HG03565 (cell line): ENCODE results near the gene CMTM7.
"Not testable (repeated sequence)": the region's sequence is repeated elsewhere in the genome, so short reads cannot be mapped to it uniquely, and the experiment has no call there.

Source experiments
- ATAC-seq: cut with Tn5 transposase; IDR thresholded peaks from one replicate; pipeline ENCODE4 v1.9.1; 2021; ENCODE audit warnings: mild to moderate bottlenecking, moderate library complexity; ENCODE audit not compliant: unreplicated experiment

The CMTM7 gene

DNA sequence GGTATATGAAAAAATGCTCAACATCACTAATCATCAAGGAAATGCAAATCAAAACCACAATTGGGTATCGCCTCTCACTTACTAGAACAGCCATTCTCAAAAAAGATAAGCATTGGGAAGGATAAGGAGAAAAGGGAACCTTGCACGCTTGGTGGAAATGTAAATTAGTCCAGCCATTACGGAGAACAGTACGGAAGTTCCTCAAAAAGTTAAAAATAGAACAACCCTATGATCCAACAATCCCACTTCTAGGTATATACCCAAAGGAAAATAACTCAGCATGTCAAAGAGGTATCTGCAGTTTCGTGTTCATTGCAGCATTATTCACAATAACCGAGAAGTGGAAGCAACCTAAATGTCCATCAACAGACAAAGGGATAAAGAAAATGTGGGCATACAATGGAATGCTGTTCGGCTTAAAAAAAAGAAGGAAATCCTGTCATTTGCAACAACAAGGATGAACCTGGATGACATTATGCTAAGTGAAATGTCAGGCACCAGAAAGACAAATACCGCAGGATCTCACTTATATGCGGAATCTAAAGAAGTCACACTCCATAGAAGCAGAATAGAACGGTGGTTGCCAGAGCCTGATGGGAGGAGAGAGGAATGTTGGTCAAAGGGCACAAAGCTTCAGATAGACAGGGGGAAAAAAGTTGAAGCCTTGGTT is 11.7 kb upstream of the CMTM7 start:
- no peak for ATAC-seq

DNA sequence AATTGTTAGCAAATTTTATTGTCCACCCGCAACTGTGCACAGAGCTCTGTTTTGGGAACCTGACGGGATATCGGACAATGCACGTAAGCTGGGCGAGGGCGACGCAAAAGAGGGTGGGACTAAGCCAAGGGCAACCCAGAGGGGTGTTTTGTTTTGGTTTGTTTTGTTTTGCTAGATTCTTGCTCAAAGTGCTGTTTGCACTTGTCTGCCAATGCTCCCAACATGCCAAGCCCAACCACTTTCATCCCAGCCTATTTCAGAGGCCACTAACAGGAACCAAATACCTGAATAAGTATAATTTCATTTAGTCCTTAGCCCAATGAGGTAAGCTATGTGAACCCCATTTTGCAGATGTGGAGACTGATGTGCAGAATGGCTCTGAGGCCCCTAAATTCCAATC is 9.7 kb upstream of the CMTM7 start:
- ATAC-seq: no peak

DNA sequence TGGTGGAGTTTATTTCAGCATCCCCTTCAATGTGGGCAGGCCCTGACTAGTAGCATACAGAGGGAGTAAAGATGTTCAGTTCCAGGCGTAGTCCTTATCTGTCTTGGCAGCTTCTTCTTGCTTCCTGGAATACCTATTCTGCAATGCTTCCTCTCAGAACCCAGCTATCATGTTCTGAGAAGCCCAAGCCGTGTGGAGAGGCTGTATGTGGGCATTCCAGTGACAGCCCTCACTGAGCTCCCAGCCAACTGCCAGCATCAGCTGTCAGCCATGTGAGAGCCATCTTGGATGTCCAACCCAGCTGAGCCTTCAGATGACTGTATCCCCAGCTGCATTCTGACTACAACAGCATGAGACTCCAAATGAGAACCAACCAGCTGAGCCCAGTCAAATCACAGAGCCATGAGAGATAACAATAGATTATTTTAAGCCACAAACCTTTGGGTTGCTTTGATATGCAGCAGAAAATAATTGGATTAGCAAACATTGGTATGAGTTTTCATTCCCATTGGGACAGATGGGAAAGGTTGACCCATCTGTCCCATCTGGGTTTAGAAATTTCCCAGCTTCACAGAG is 8.4 kb upstream of the CMTM7 start:
- no peak for ATAC-seq

DNA sequence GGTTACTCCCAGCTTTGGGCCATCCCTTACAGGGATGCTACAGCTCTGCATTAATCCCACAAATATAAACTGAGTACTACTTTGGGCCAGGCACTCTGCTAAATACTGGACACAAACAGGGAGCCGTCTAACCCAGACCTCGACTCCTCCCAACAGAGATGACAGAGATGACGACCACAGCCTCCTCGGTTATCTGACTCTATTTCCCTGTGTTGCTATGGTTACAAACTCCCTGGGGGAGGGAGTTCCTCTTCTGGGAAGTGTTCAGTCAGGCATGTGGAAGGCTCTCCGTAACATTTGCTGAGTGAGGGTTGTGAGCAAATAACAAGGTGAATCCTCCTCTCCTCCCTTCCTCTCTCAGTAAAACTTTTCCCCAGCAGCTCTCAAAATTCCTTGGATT is 6.7 kb upstream of the CMTM7 start:
- ATAC-seq: no peak

DNA sequence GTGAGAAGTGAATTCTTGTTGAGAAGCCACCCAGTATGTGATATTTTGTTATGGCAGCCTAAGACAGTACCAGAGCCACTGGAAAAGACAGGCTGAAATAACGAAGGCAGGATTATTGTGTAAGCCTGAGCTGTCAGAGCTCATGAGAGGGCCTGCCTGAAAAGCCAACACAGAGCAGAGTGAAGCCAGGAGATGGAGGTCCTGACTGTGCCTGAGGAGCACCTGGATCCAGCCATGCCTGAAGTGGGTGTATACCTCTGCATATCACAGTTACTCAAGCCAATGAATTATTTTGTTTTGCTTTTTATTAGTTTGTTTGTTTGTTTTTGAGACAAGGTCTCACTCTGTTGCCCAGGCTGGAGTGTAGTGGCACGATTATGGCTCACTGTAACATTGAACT is 4.1 kb upstream of the CMTM7 start:
- ATAC-seq: no peak

DNA sequence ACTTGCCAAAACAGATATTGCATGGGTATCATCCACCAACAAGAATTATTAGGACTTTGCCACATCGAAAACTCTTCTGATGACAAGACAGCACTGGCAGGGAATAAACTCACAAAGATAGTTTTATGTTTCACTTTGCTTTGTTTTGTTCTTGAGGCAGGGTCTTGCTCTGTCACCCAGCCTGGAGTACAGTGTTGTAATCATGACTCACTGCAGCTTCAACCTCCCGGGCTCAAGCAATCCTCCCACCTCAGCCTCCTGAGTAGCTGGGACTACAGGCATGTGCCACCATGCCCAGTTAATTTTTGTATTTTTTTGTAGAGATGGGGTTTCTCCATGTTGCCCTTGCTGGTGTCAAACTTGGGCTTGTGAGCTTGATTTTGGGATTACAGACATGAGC is 2.1 kb upstream of the CMTM7 start:
- not testable (repeated sequence) for ATAC-seq

DNA sequence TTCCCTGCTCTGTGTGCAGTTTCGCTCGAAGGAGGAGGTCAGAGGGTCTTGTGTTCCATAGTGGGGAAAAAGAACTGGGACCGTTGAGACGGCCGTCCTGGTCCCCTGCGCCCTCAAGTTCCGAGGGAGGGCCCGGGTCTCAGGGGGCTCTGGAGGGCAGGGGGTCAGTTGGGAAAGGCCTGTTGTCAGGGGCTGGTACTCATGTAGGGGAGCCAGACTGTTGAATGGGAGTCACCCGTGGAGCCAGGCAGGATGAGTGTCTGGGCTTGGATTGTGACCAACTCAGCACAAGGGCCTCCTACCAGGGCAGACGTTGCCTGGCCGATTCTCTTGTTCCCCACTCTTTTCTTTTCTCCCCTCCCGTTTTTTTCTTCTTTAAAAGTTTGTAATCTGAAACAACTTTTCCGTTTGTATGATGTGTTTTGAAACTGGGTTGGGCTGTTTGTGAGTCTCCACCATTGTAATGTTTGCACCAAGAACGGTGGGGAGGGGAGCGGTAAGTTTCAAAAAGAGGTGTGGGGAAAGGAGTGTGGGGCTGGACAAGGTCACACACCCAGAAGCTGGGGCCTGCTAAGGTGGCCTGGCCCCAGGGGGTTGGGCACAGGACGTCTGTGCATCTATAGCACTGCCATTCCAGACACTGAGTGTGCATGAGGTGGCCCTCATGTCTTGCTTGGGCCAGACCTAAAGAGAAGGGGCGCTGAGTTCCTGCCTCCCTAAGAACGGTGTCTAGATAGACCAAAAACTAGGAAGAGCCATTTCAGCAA is 1.1 kb downstream of the CMTM7 start:
- ATAC-seq: no peak

DNA sequence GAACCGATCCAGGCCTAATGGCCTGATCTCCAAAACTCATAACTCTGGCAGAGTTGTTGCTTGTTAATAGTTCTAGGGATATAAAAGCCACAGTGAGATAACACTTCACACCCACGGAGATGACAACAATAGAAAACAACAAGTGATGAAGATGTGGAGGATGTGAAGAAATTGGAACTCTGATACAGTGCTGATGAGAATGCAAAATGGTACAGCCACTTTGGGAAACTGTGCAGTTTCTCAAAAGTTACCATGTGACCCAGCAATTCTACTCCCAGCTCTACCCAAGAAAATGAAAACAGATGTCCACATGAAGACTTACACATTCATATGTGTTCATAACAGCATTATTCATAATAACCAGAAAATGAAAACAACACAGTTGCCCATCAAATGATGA is 3.8 kb downstream of the CMTM7 start:
- ATAC-seq: no peak

DNA sequence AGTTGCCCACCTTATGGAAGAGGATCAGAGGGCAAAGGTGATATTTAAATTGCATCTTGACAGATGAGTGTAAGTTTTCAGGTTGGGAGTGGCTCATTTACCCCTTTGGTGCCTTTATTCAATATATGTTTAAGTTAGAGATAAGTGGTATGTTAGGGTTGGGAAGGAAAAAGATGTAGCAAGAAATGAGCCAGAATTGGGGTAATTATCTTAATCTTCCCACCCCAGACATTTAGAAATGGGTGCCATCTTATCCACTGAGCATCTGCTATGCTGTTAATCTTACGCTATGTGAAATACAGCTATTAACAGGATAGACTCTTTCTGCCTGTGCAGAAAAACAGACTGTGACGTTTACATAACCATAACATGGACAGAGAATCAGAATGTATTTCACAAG is 6.3 kb downstream of the CMTM7 start:
- no peak for ATAC-seq

DNA sequence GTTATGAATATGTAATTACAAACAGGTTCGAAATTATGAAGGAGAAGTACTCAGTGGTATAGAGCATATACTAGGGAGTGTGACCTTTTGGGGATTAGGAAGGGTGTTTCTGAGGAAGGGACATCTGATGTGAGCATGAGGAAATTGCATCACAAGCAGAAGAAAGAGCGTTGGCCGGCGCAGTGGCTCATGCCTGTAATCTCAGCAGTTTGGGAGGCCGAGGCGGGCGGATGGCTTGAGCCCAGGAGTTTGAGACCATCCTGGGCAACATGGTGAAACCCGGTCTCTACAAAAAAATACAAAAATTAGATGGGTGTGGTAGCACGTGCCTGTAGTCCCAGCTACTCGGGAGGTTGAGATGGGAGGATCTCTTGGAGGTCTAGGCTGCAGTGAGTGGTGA is 6.9 kb downstream of the CMTM7 start:
- no peak for ATAC-seq

DNA sequence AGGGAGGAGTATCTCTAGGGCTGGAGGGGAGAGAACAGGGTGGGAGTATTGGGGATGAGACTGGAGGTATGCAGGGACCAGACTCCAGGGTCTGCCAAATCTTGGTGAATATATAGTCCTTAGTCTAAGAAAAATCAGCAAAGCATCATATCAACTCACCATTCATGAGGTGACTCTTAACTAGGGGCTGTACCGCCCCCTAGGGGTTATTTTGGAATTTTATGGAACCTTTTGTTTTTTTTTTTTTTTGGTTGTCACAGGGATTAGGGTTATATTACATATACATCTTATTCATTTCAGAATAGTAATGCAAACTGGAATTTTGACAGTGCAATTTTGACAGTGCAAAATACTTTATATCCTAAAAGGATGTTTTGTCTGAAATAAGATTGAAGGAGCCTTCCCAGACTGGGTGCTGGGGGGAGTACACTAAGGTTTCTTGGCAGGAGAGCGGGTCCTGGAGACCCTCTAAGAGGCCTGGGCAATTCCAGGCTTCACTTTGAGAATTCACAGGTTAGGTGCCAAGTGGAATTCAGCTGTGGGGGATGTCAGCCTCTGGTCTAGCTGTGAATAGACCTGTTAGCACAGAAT is 7.5 kb downstream of the CMTM7 start:
- ATAC-seq: no peak

DNA sequence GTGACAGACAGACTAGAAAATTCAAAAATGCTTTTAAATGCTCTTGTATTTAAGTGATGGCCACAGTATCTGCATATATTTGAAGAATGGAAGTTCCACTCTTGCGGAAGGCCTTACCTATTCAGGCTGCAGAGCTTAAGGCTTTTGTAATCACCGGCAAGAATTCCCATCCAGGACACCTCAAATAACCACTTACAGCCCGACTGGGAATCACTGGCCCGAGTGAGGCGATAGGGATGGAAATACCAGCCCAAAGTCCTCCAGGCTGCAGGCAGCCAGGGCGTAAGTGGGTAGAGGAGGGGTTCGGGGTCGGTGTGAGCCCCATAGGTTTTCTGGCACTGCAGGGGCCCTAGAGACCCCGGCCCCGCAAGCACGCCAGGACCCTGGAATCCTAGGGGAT is 9.5 kb downstream of the CMTM7 start:
- peak; percentile 9 for ATAC-seq

DNA sequence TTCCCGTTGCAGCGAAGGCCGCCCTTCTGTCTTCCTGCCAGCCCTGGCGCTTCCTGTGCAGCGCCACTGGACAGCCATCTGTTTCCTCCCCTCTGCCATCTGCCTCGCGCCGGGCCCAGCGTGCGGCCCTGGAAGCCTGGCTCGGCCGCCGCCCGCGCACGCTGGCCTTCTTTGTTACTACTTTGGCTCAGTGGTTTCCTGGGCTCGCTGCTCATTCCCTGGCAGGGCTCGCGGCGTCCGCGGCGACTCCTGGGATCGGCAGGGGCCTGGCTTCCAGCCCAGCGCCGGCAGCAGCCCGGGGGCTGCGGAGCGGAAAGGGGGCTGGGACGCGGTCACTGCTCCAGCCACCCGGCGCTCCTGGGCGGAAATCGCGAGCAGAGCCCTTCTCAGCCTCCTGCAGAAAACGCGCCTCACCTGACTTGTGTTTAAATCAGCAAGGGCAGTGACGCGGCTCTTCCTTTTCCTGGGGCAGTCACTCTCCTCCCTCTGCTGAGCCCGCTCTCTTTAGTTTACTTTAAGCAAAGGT is 10.0 kb downstream of the CMTM7 start:
- peak; percentile 43 for ATAC-seq

DNA sequence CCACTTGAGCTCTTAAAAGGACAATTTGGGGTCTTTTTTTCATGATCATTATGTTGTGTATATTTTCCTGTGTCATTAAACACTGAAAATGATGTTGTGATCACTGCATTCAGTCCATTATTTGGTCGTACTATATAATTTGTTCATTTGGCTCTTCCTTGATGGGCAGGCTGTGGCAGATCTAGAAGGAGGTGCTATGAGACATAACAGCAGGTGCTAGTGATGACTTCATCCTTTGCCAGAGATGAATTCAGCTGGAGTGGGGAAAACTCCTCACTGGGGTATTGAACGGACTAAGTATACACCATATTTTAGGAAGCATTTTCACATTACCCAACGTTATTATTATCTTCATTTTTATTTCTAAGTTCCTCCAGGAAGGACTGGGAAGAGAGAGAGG is 12.0 kb downstream of the CMTM7 start:
- no peak for ATAC-seq

DNA sequence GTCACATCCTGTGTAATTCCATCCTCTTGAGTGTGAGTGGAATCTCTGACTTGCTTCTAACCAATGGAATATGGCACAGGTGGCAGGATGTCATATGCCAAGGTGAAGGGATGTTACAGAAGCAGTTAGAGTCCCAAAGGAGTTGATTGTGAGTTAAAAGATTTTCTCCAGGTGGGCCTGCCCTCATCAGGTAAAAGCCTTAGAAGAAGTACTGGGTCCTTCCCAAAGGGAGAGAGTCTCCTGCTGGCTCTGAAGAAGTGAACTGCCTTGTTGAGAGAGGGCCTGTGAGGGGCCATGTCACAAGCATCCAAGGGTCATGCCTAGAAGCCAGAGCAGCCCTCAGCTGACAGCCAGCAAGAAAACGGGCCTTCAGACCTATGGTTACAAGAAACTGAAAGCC is 13.1 kb downstream of the CMTM7 start:
- no peak for ATAC-seq

DNA sequence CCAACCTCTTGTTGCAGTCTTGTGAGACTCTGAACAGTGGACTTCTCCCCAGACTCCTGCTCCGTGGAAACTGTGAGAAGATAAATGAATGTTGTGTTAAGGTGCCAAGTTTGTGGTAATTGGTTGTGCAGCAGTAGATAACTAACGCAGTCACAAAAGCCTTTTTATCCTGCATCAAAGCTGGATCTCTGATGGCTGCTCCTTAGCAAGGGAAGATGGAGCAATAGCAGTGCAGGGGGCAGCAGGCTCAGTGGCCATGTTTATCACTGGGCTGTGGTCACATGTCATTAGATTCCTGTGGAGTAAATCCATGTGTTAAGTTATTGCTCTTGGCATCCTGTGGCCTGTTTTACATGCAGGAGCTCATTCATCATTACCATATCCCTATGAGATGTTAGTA is 13.5 kb downstream of the CMTM7 start:
- ATAC-seq: no peak

DNA sequence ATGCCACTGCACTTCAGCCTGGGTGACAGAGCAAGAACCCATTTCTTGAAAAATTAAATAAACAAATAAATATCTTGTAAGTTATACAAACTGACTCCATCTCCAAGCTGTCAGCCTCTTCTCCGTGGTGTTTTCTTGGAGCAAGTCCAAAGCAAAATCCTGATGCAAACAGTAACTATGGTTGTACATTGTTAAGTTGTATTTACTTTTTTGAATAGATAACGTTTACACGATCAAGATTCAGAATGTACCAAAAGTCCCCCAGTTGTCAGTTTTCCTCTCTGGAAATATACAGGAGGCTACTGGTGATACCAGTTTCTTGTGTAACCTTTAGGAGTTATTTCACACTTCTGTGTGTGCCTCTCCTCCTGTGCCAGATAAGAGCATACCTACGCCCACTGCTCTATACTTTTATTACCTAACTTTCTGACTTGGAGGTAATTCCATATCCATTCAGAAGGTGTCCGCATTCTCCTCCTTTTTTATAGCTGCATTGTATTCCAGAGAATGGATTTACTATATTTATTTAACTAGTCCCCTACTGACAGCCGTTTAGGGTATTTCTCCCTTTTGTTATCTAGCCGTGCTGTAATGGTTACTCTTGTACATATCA is 14.2 kb downstream of the CMTM7 start:
- ATAC-seq: no peak

DNA sequence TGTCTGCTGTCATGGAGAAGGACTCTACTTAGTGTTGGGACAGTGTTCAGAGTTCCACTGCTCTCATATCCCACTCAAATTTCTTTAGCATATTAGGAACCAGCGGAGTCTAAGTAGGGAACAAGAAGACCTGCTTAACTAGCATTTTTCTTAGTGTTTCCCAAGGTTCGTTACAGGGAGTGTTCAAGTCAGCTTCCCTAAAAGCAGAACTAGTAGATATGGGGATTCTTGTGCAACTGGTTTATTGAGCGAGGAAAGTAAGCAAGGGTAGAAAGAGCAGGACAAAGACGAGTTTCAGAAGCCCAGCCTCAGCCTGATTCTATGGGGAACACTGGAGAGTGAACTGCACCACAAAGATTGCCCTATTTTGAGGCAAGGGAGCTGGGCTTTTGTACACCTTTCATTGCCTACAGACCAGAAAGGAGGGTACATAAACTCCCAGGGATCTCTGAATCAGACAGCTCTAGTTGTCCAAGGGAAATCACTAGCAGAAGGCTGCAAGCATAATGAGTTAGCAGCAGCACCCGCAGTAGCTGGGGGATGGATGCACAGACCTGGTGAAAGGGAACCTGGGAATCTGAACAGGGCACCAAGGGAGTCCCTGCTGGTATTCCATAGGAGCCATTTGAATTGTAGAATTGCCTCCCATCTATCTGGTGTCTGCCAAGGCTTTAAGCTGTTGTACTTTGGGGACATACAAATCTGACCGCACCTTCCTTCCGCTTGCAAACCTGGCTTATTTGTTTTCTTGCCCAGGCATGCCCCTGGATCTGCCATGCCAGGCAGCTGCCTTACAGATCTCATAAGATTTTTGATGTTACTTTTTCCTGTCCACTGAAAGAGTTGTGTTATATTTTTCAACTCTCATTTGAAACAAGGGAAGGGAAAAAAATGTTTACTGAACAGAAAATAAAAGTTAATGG is 15.1 kb downstream of the CMTM7 start:
- no peak for ATAC-seq

DNA sequence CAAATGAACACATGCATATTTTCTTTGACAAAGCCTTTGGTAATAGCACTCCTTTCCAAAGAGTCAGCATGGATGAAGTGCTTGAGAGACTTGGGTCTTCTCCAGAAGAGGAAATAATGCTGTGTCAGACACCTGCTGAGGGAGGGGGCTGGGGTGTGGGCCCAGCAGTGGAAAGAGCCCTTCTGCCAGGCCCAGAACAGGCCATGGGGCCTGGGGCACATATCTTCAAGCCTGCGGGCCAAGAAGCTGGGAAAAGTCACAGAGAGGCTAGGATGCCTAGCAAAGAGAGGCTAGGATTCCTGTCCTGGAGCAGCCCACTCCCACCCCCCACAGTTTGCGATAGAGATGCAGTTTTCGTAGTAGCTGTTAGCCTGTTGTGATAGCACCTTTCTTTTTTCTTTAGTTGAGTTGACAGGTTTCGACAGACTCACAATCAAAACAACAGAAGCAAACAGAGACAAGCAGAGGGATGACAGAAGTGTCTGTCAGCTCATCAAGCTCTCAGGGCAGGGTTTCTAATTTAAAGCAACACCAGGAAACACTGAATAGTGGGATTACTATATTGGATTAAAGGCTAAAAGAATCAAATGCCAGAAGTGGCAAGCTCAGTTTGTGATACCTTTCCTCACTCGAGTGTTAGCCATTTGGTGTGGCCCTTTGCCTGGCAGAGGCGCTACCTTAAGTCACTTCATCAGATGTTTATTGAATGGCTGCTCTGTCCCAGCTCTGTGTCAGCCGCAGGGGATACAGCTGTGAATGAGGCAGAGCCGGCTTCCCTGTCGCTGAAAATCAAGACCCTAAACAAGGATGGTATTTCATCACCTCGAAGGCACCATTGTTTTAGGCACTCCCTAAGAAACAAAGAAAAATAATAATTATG is 19.0 kb downstream of the CMTM7 start:
- ATAC-seq: no peak
